GM19455 (cell line): ENCODE data around the gene ZNF367.
"Not testable (repeated sequence)": the region's sequence is repeated elsewhere in the genome, so short reads cannot be mapped to it uniquely, and the experiment has no call there.

Experiments used
- ATAC-seq: cut with Tn5 transposase; IDR thresholded peaks from one replicate; pipeline ENCODE4 v1.9.1; 2021; ENCODE audit not compliant: unreplicated experiment

Gene ZNF367

DNA sequence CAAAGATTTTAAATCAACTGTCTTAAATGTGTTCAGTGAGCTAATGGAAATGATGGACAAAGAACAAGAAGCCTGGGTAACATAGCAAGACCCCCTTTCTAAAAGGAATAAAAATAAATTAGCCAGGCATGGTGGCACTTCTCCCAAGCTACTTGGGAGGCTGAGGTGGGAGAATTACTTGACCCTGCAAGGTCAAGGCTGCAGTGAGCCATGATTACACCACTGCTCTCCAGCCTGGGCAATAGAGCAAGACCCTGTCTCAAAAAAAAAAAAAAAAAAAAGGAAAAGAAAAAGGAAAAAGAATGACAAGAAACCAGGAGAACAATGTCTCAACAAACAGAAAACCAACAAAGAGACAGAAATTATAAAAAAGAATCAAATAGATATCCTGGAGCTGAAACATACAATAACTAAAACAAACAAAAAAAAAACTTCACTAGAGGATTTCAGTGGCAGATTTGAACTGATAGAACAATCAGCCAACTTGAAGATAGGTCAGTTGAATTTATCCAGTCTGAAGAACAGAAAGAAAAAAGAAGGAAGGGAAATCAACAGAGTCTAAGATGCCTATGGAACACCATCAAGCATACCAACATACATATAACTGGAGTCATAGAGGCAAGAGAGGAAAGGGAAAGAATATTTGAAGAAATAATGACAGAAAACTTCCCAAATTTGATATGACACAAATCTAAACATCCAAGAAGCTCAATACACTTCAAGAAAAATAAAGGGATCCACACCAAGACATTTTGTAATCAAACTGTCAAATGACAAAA is 17.8 kb downstream of the ZNF367 start:
- ATAC-seq = no peak

DNA sequence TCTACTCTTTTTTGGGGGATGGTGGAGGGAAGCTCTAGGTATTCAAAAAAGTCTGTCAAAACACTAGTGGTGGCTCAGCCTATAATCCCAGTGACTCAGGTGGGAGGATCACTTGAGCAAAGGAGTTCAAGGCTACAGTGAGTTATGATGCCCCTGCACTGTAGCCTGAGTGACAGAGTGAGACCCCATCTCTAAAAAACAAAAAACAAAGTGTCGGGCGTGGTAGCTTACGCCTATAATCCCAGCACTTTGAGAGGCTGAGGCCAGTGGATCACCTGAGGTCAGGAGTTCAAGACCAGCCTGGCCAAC is 18.9 kb downstream of the ZNF367 start:
- no peak for ATAC-seq

DNA sequence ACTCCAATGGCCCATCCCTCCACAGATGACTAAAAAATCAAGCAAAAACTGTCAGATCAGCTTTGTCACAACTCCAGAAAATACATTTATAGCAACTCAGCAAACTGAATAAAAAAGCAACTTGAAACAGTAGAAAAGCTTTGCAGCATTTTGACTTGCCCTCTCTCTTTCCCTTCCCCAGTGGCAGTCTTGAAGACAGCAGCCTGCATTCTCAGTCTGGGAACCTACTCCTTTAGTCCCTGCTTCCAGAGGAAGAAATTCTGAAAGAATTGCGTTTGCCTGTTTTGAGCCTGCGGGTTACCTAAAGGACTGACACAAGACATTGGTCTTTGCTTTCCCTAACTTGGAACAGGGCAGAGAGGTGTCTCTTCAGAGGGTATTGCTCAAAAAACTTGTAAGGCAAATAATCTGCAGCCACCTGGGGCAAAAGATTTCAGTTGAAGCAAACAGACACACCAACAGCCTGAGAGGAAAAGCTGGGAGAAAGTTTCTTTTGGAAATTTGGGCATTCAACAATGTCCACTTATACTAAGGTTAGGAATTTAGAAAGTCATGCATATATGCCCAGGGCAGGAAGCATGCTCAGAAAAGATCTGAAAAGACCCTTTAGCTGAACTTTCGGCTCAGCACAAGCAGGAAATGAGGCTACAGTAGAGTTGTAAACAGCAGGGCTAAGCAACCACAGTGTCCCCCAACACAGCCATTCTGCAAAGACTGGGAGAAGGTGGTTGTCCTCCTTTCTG is 19.4 kb downstream of the ZNF367 start:
- peak; percentile 62 for ATAC-seq

DNA sequence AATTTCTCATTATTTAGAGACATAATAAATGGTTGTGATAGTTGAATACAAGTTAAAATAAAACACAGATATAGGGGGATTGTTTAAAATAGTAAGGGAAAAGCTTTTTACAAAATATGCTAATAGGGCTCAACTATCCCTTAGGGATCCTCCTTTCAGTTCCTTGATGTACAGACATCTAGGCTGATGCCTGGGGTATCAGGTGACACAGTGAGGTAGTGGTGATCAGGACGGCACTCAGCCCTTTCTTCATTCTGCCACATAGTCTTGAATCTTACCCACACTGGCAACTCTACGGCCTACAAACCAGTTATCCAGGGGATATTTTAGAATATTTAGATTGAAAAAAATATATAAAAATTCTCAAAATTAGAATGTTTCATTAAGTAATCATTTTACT is 22.2 kb downstream of the ZNF367 start:
- ATAC-seq = no peak

DNA sequence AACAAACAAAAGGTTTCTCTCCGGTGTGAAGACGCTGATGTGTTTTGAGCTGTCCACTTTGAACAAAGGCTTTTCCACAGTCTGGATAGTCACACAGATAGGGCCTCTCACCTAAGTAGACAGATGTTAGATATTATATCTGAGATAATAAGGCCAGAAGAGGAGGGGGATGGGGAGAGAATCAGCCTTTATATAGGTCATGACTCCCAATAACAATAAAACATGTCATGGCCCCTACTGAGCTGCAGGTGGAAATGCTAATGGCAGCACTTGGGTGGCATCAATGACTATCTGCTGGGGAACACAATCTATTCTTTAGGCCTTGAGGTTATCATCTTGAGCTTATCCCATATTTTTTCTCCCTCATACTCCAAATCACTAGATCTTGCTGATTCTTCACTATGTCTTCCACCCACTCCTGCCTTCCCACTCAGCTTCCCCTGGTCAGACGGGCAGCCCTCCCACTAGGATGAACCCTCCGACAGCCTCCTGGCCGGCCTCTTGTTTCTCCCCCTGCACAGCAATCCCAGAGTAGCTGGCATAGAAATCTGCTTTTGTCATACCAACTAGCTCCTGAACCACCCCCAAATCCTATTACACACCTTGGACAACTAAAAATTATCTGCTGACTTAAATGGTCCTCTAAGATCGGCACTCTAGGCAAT is 23.2 kb downstream of the ZNF367 start:
- no peak for ATAC-seq

DNA sequence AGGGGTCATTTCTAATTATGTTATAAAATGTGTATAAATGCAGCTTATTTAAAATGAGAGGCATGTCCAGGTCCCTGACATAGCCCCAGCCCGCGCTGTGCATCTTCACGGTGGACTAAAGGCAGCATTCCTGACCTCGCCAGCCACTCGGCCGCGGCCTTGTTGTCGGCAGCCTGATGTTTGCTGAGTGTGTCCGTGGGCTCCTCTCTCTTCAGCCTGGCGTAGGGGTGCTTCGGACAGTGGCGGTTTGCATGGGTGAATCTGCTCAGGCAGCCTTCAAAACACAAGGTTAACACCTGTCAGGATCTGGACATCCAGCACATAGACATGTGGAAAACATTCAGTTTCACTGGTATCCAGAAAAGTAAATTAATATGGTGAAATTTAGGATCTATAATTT is 25.9 kb downstream of the ZNF367 start:
- no peak for ATAC-seq

DNA sequence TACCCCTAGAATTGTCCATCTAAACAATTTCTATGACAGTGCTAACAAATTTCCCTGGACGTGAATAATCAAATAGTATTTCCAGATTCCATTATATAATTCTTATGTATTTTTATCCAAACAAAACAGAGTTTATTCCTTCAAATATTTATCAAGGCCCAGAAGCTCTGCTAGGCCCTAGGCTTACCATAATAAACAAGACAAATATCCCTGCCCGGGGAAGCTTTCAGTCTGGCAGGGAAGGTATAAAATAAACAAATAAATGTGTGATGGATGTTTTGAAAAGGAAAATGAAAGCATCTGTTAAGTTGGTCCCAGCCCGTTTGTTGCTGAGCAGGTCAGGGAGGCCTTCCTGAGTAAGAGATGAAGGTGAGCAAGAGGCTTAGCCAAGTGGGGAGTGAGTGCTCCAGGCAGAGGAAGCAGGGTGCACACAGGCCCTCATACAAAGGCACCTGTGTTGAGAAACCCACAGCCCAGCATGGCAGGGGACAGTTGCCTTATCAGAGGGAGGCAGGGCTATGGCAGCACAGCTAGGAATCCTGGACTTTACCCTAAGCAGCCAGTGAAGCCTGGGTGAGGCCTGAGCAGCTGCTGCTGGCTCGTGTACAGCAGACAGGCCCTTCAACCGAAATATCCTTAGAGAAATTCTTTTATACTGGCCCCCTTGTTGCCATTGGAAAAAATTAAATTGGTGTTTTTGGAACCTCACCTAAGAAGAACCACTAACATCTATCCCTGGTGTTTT is 27.0 kb downstream of the ZNF367 start:
- no peak for ATAC-seq

DNA sequence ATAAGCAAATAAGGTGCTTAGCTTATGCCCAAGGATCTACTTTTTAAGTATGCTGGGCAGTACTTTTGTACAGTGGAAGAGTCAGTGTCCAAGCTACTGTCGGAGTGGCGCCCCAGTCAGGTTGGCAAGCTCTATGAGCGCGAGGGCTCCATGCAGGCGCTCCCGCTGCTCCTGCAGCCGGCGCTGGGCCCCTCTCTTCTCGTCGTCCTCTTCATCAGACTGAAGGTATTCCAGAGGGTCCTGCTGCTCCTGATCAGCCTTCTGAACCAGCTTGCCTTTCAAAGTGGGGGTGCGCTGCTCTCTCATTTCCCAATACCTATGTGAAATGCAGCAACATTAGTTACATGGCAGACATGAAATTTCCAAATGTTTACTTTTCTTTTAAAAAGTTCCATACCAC is 30.0 kb downstream of the ZNF367 start:
- ATAC-seq = no peak

DNA sequence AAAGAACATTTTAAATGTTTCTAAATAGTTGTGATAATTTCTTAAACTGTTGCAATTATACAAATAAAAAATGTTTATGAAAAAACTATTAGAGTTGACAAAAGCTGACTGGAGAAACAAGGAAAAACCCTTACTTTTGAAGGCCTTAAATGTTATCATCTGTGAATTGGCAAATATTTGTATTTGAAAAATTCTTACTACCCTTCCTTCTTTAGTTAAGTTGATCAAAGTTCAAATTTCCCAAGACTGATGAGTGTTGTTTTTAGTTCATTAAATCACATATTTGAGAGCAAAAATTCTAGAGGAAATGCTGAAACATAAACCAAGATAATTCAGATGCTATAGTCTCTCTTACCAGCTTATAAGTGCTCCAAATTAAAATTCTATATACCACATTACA is 32.0 kb downstream of the ZNF367 start:
- ATAC-seq = no peak

DNA sequence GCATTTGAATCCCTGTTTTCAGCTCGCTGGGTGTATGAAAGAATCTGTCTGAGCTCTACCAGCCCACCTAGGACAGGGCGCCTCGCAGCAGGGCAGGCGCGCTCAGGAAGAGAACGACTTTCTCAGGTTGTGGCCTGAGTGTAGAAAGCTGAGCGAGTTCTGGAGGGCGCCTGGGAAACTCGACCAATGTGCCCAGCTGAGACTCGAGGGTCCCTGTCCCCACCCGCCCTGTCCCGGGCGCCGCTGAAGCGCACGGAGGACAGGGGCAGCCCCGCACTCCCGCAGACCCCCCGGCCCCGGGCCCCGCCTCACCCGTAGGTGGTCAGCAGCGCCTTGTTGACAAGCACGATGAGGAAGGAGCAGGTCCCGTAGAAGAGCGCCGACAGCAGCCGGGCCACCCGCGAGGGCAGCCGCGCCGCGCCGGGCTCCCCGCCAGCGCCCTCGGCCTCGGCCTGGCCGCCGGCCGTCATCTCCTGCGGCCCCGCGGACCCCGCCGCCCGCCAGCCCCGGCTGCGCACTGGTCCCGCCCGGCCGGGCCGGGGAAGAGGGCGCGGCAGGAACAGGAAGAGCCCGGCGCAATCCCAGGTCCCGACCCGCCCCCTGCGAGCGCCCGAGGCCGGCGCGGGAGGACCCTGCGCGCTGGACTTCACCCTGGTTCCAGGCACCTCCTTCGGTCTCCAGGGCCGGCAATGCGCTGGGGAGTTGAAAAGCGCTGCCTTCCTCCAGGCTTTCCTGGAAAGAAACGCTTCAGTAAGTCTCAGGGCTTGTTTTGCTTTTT is 34.8 kb downstream of the ZNF367 start, which contains the start of gene SLC35D2:
Gene SLC35D2 (minus strand): TSS at position 547 of the 778 bp plus-strand sequence. CDS start 77 bp downstream, at position 470.
- ATAC-seq = no peak

DNA sequence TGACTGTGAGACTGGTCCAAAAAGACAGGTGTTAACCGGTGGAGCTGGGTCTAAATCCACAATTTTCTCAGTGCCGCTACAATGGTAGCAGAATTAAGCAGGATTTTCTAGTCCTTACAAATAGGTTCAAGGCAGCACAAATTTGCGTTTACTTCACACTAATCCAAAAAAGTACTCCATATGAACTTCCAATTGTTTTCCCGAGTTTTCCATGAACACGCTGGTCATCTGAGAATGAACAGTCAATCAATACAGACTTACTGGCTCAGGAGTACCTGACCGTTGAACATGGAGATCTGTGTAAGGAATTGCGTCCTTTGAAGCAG is 35.4 kb downstream of the ZNF367 start:
- ATAC-seq = no peak

DNA sequence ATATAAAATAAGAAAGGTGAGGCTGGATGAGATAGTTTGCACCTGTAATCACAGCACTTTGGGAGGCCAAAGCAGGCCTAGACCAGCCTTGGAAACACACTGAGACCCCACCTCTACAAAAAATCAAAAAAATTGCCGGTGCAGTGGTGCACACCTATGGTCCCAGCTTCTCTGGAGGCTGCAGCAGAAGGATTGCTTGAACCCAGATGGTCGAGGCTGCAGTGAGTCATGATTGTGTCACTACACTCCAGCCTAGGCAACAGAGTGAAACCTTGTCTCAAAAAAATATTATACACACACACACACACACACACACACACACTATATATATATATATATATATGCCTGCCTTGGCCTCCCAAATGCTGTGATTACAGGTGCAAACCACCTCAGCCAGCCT is 36.0 kb downstream of the ZNF367 start:
- ATAC-seq = no peak

DNA sequence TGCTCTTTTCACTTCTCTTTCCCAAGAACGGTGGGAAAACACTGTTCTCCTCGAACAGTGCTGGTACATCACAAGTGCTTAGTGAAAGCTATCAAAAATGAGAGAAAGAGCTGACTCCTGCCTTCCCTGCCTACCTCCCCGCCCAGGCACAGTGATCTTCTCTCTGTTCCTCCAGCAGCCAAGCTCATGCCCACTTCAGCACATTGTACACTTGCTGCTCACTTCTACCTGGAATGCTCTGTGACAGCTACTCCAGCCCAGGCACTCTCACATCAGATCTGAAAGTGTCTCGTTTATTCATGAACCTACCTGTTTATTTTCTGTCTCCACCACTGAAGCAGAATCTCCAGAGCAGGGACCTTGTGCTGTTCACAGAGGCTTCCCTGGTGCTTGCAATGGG is 36.5 kb downstream of the ZNF367 start:
- ATAC-seq = no peak

DNA sequence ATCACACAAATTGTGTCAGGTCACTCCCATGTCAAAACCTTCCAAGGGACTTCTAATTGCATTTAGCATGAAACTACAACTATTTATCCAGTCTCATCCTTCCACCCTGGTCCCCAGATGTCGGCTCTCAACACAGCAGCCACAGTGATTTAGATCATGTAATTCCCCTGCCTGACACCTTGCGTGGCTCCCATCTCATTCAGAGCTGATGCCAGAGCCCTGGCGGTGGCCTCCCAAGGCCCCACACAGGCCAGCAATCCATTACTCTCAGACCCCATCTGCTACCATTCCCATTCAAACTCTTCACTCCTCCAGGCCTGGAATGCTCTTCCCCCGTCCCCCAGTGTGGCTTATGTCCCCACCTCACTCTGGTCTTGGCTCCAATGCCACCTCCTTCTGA is 37.0 kb downstream of the ZNF367 start:
- no peak for ATAC-seq

DNA sequence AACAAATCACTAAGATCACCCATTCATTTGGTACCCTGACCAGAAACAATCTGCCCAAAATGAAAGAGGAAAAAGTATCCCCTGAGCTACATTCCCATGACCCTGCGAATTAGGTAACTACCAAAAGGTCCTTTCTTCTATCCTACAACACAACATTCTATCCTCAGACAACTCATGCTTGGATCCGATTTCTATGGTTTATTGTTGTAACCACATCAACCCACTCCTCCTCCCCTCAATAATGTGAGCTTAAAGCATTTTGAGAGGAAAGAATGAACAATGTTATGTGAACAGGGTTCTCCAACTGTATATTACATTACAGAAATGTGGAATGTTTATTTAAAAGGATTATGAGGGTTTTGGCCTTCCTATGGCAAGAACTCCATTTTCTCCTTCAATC is 38.7 kb downstream of the ZNF367 start:
- ATAC-seq = no peak

DNA sequence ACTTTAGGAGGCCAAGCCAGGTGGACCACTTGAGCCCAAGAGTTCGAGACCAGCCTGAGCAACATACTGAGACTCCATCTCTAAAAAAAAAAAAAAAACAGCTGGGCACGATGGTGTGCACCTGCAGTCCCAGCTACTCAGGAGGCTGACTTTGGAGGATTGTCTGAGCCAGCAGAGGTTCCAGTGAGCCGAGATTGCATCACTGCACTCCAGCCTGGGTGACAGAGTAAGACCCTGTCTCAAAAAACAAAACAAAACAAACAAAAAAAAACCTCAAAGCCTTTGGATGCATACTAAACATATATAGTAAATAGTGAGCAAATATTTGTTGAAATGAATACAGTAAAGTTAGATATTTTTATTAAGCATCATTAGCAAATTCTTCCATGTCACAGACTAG is 40.0 kb downstream of the ZNF367 start:
- no peak for ATAC-seq

DNA sequence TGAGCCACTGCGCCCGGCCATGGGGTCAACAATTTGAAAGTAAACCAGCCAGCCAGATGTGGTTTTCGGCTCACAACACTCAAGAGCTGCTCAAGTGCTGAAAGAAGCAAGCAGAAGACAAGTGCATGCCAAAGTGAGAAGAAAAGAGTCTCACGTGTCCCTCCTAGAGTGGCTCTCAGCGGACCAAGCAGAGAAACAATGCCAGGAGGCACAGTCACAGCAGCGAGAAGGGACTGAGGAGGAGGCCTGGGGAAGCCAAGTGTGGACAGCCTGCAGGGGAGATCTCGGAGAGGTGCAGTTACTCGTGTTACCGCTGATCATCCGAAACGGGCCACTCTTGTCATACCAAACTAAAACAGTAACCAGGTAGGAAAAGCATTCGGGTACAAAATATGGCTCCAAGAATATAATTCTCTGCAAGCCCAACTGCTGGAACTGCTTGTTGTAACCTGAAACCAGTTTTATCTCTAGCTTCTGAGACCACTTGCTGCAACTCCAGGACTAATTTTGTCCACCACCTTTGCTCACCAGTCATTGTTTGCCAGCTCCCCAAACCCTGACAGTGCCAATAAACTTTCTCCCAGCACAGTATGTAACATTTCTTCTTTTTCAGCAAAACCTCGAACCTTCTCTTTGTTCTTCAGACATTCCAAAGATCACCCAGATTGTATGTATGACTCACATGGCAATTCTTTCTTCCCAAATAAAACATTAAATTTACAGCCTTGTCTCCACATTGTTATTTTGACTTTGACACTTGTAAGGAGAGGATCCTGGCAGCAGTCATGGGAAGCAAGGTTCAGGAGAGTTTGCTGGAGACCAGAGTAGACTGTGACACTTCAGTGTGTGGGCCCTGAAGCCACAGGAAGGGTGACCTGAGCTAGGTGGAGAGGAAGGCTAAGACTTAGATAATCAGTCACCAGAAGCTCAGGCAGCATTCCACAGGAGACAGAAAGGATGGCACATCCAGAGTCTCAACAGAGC is 41.0 kb downstream of the ZNF367 start:
- ATAC-seq = no peak

DNA sequence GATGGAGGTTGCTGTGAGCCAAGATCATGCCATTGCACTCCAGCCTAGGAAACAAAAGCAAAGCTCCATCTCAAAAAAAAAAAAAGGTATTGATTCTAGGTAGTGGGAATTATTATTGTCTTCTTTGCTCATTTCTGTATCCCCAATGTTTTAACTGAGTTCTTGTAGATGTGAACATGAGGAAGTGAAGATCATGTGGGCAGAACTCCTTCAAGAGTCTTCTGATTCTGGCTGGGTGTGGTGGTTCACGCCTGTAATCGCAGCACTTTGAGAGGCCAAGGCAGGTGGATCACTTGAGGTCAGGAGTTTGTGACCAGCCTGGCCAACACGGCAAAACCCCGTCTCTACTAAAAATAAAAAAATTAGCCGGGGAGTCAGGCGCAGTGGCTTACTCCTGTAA is 42.7 kb downstream of the ZNF367 start:
- ATAC-seq = not testable (repeated sequence)

DNA sequence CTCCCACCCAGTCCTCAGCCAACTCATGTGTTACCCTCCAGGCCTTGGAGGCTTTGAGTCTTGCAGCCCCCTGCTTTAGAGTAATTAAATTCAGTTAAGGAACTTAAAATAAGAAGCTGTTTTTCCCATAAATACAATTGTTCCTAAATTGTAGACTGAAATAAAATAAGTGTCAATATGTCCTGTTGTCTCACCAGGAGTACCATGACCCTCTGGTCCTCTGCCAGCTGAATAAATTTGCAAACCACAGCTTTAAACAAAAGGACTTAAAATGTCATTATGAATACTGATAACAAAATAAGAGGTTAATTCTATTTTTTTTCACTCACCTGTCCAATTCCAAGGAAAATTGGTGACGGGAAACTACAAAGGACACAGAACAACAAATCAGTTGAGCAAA is 50.2 kb downstream of the ZNF367 start:
- no peak for ATAC-seq
